ENCODE data around the gene DCAF5. TPM values are rescaled to one million over a fixed set of nuclear protein-coding genes. Genes with fewer than 3 reads are reported as not detected.
A peak's percentile ranks its signal among the peaks of the same experiment; 100 is the strongest.

DCAF5 gene
- total RNA-seq, 1 donor from 2014 or later: 54.9 TPM

GRCh38 chr14:69161590-69161989 is 8.7 kb upstream of the DCAF5 start:
- DNase-seq (ENCODE audit: extremely low spot score, unreplicated experiment): no peak
- no peaks in the 10 kb centered on the region for H3K36me3 Mint-ChIP-seq
- no peak overlapping the region for H3K4me3 Mint-ChIP-seq
- H3K27ac Mint-ChIP-seq: no peak overlapping the region
- peaks cover 34% of the 10 kb centered on the region for H3K27me3 Mint-ChIP-seq
- no peak for TF ChIP-seq CTCF (conservative IDR thresholded peaks at IDR 0.05)
- peaks cover 7% of the 10 kb centered on the region for H3K9me3 Mint-ChIP-seq
- H3K4me1 Mint-ChIP-seq (ENCODE audit: unreplicated experiment): no peaks in the 10 kb centered on the region

- no peaks in the 10 kb centered on the region for H3K36me3 Mint-ChIP-seq
- TF ChIP-seq CTCF (conservative IDR thresholded peaks at IDR 0.05): no peak
- peaks cover 6% of the 10 kb centered on the region for H3K4me1 Mint-ChIP-seq (ENCODE audit: unreplicated experiment)
- H3K27me3 Mint-ChIP-seq: peaks cover 26% of the 10 kb centered on the region
- H3K4me3 Mint-ChIP-seq: no peak overlapping the region
- no peak for DNase-seq (ENCODE audit: extremely low spot score, unreplicated experiment)
- H3K27ac Mint-ChIP-seq: no peak overlapping the region
- no peaks in the 10 kb centered on the region for H3K9me3 Mint-ChIP-seq
These were observed 3.3 kb upstream of the DCAF5 start for GRCh38 chr14:69156224-69156623.

GRCh38 chr14:69154779-69155178 is 1.9 kb upstream of the DCAF5 start:
- Mint-ChIP-seq H3K4me3 (peak overlapping the region; percentile 57), H3K36me3 (no peaks in the 10 kb centered on the region), H3K4me1 (ENCODE audit: unreplicated experiment) (peaks cover 20% of the 10 kb centered on the region), H3K27ac (peak overlapping the region; percentile 20), H3K27me3 (peaks cover 17% of the 10 kb centered on the region), H3K9me3 (no peaks in the 10 kb centered on the region)
- peak; percentile 49 for TF ChIP-seq CTCF (conservative IDR thresholded peaks at IDR 0.05)
- no peak for DNase-seq (ENCODE audit: extremely low spot score, unreplicated experiment)

- DNase-seq (ENCODE audit: extremely low spot score, unreplicated experiment): no peak
- Mint-ChIP-seq H3K4me1 (ENCODE audit: unreplicated experiment) (peaks cover 20% of the 10 kb centered on the region), H3K4me3 (peak overlapping the region; percentile 94), H3K36me3 (peaks cover under 1% of the 10 kb centered on the region), H3K27ac (peak overlapping the region; percentile 83), H3K27me3 (peaks cover 11% of the 10 kb centered on the region), H3K9me3 (no peaks in the 10 kb centered on the region)
- TF ChIP-seq CTCF (conservative IDR thresholded peaks at IDR 0.05): no peak
These were observed 953 bp upstream of the DCAF5 start for GRCh38 chr14:69153873-69154270.

GRCh38 chr14:69153152-69153872 is 393 bp upstream of the DCAF5 start:
- peak overlapping the region; percentile 83 for H3K27ac Mint-ChIP-seq

More at GRCh38 chr14:69153152-69153872, 393 bp upstream of the DCAF5 start:
- Mint-ChIP-seq H3K9me3 (no peaks in the 10 kb centered on the region), H3K27me3 (peaks cover 10% of the 10 kb centered on the region), H3K4me3 (peak overlapping the region; percentile 94), H3K4me1 (ENCODE audit: unreplicated experiment) (peaks cover 20% of the 10 kb centered on the region), H3K36me3 (peaks cover 5% of the 10 kb centered on the region)
- TF ChIP-seq CTCF (conservative IDR thresholded peaks at IDR 0.05): no peak
- DNase-seq (ENCODE audit: extremely low spot score, unreplicated experiment): peak; percentile 74

Measured in type B pancreatic cell (in vitro differentiated cells).